Neural cell (in vitro differentiated cells): ENCODE data around the gene AGO3. TPM values are rescaled to one million over a fixed set of nuclear protein-coding genes. Genes with fewer than 3 reads are reported as not detected.

Source experiments
- H2AFZ ChIP-seq: fragments of 200-600, 300-800 bp; sonication (generic), shearing (Covaris generic); 2 replicates; pipeline ENCODE4 v1.6.0; 2014; ENCODE audit warnings: low read depth, mild to moderate bottlenecking, antibody characterized with exemption, low read length, moderate library complexity
- H3F3A ChIP-seq: fragments of 200-600 bp; shearing (Covaris generic); 2 replicates; pipeline ENCODE4 v1.6.1; 2016; ENCODE audit warnings: mild to moderate bottlenecking, moderate library complexity, mixed read lengths, antibody characterized with exemption, low read length; ENCODE audit not compliant: insufficient read depth, poor library complexity, severe bottlenecking
- H3K27ac ChIP-seq: fragments of 200-600, 300-800 bp; sonication (generic), shearing (Covaris generic); 2 replicates; pipeline ENCODE4 v1.5.1; 2014; ENCODE audit warnings: mild to moderate bottlenecking, low read length, moderate library complexity
- H3K27me3 ChIP-seq: fragments of 300-800, 200-600 bp; sonication (generic), shearing (Covaris generic); 2 replicates; pipeline ENCODE4 v1.6.0; 2014; ENCODE audit warnings: mild to moderate bottlenecking, low read depth, low read length, moderate library complexity; ENCODE audit not compliant: insufficient read depth
- H3K36me3 ChIP-seq: fragments of 300-800, 200-600 bp; sonication (generic), shearing (Covaris generic); 2 replicates; pipeline ENCODE4 v1.5.1; 2014; ENCODE audit warnings: mild to moderate bottlenecking, antibody characterized with exemption, low read length, moderate library complexity; ENCODE audit not compliant: insufficient read depth
- H3K4me2 ChIP-seq: fragments of 300-800, 200-600 bp; sonication (generic), shearing (Covaris generic); 2 replicates; pipeline ENCODE4 v1.6.0; 2014; ENCODE audit warnings: mild to moderate bottlenecking, low read length
- H3K4me3 ChIP-seq: fragments of 300-800, 200-600 bp; sonication (generic), shearing (Covaris generic); 2 replicates; pipeline ENCODE4 v1.5.1; 2014; ENCODE audit warnings: mild to moderate bottlenecking, low read length, moderate library complexity
- H3K79me2 ChIP-seq: fragments of 200-600 bp; shearing (Covaris generic); replicated peaks from 2 replicates; pipeline ENCODE4 v1.6.0; 2014; ENCODE audit warnings: mild to moderate bottlenecking, low read length, moderate library complexity; ENCODE audit not compliant: insufficient read depth
- H3K9ac ChIP-seq: fragments of 300-800, 200-600 bp; sonication (generic), shearing (Covaris generic); 2 replicates; pipeline ENCODE4 v1.6.1; 2016; ENCODE audit warnings: mild to moderate bottlenecking, low read length, mixed read lengths
- H3K9me2 ChIP-seq: fragments of 200-600 bp; shearing (Covaris generic); 2 replicates; pipeline ENCODE4 v1.6.1; 2016; ENCODE audit warnings: mild to moderate bottlenecking, low read length, mixed read lengths; ENCODE audit not compliant: insufficient read depth
- H3K9me3 ChIP-seq: fragments of 200-600, 300-800 bp; sonication (generic), shearing (Covaris generic); 2 replicates; pipeline ENCODE4 v1.6.1; 2016; ENCODE audit warnings: mild to moderate bottlenecking, mixed run types, low read length, moderate library complexity, mixed read lengths
- H4K20me1 ChIP-seq: fragments of 200-600 bp; shearing (Covaris generic); 2 replicates; pipeline ENCODE4 v1.6.1; 2016; ENCODE audit warnings: mild to moderate bottlenecking, mixed run types; ENCODE audit not compliant: insufficient read depth
- CTCF ChIP-seq: fragments of 450-650 bp; IDR thresholded peaks from 2 replicates; pipeline ENCODE4 v1.5.1; 2014; ENCODE audit warnings: antibody characterized with exemption, mild to moderate bottlenecking, moderate library complexity; ENCODE audit not compliant: poor library complexity, severe bottlenecking
- EP300 ChIP-seq: fragments of 450-650 bp; conservative IDR thresholded peaks from 2 replicates; pipeline ENCODE4 v1.6.1; 2014; ENCODE audit warnings: antibody characterized with exemption, mild to moderate bottlenecking, moderate library complexity; ENCODE audit not compliant: poor library complexity, severe bottlenecking
- EZH2 ChIP-seq: fragments of 200-600, 300-800 bp; shearing (Covaris generic), sonication (generic); IDR thresholded peaks from 2 replicates; pipeline ENCODE4 v1.6.1; 2014; ENCODE audit warnings: antibody characterized with exemption, low read length, borderline replicate concordance, mild to moderate bottlenecking; ENCODE audit not compliant: insufficient read depth, poor library complexity, severe bottlenecking
- POLR2AphosphoS5 ChIP-seq: IDR thresholded peaks from 2 replicates; pipeline ENCODE4 v1.6.1; 2012
- RAD21 ChIP-seq: fragments of 450-650 bp; conservative IDR thresholded peaks from 2 replicates; pipeline ENCODE4 v1.6.1; 2014; ENCODE audit warnings: antibody characterized with exemption, mild to moderate bottlenecking, moderate library complexity
- REST ChIP-seq: IDR thresholded peaks from 2 replicates; pipeline ENCODE4 v1.6.1; 2012; ENCODE audit warnings: borderline replicate concordance
- SMC3 ChIP-seq: fragments of 450-650 bp; conservative IDR thresholded peaks from 2 replicates; pipeline ENCODE4 v1.6.1; 2014; ENCODE audit warnings: antibody characterized with exemption, mild to moderate bottlenecking, moderate library complexity; ENCODE audit not compliant: poor library complexity
- TAF1 ChIP-seq: IDR thresholded peaks from 2 replicates; pipeline ENCODE4 v1.6.1; 2012; ENCODE audit warnings: low read depth
- polyA plus RNA-seq: library from polyadenylated mRNA; depleted of rRNA; stranded (reverse); fragments of >200 nt; gene quantifications from 2 replicates; pipeline ENCODE4 v1.2.3, GENCODE V29; 2014

The AGO3 gene
- polyA plus RNA-seq, 1 donor from 2014 or later, result 9.4 TPM

- no peaks in the 10 kb centered on the region for H3F3A ChIP-seq
- H3K27me3 ChIP-seq, result no peaks in the 10 kb centered on the region
- H3K36me3 ChIP-seq, result no peaks in the 10 kb centered on the region
- H3K27ac ChIP-seq, result peak overlapping the region; percentile 54
- H2AFZ ChIP-seq, result no peak overlapping the region
- no peak for TF ChIP-seq RAD21
- no peak for TF ChIP-seq POLR2AphosphoS5
- no peak for TF ChIP-seq EZH2
- peaks cover 49% of the 10 kb centered on the region for H3K79me2 ChIP-seq
- peak overlapping the region; percentile 47 for H3K4me2 ChIP-seq
- no peaks in the 10 kb centered on the region for H4K20me1 ChIP-seq
- no peaks in the 10 kb centered on the region for H3K9me2 ChIP-seq
- H3K4me3 ChIP-seq, result peak overlapping the region; percentile 99
- H3K9me3 ChIP-seq, result no peaks in the 10 kb centered on the region
- H3K9ac ChIP-seq, result peak overlapping the region; percentile 49
Observed at GRCh38 chr1:35885961-35886558, 44.8 kb upstream of the AGO3 start.

- Histone ChIP-seq H2AFZ (no peak overlapping the region), H3K27ac (peak overlapping the region; percentile 54), H4K20me1 (no peaks in the 10 kb centered on the region), H3K4me3 (peak overlapping the region; percentile 99), H3K27me3 (no peaks in the 10 kb centered on the region), H3F3A (no peaks in the 10 kb centered on the region), H3K9ac (peak overlapping the region; percentile 49), H3K36me3 (no peaks in the 10 kb centered on the region), H3K9me2 (no peaks in the 10 kb centered on the region), H3K9me3 (no peaks in the 10 kb centered on the region), H3K4me2 (peak overlapping the region; percentile 47), H3K79me2 (peaks cover 49% of the 10 kb centered on the region)
- TF ChIP-seq EZH2, result no peak
- no peak for TF ChIP-seq SMC3
- no peak for TF ChIP-seq REST
- TF ChIP-seq POLR2AphosphoS5, result no peak
- no peak for TF ChIP-seq RAD21
- TF ChIP-seq CTCF, result no peak
- TF ChIP-seq TAF1, result no peak
- TF ChIP-seq EP300, result no peak
Observed at GRCh38 chr1:35886577-35887431, 44.1 kb upstream of the AGO3 start.
